Iris pigment epithelial cell (primary cell): ENCODE results near the gene PDSS2.
"Not testable (repeated sequence)": the region's sequence is repeated elsewhere in the genome, so short reads cannot be mapped to it uniquely, and the experiment has no call there.

ENCODE experiments used
- DNase-seq: peaks from one replicate; pipeline ENCODE4 v3.0.0-alpha.2; 2011; ENCODE audit warnings: low read depth

PDSS2 gene

DNA sequence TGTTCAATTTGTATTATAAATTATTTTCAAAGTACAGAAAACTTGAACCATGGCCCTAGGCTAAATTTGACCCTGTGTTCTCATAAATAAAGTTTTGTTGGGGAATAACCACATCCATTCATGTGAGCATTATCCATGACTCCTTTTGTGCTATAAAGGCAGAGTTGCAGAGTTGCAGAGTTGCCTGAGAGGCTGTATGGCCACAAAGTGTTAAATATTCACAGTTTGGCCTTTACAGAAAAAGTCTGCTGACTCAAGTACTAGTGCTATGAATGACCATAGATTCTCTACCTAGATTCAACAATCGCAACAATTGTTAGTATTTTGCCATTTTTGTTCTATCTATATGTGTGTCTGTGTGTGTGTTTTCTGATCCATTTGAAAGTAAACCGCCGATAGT is 297.8 kb downstream of the PDSS2 start:
- no peak for DNase-seq

DNA sequence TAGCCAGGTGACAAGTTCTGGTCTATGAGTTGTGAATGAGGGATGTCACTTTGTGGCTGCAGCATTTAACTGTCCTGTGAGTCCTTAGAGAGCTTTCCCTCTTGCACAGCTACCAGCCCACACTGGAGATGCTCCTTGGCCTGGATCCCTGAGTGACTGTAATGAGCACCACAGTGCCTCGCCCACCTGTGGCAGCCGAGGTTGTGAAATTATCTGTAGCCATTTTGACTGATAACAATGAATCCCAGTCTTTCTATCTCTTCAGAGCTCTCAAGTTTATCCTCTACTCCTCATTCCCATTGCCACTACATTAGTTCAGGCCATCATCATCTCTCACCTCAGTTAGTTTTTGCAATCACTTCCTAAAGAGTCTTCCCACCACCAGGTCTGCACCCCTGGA is 302.7 kb downstream of the PDSS2 start:
- no peak for DNase-seq

DNA sequence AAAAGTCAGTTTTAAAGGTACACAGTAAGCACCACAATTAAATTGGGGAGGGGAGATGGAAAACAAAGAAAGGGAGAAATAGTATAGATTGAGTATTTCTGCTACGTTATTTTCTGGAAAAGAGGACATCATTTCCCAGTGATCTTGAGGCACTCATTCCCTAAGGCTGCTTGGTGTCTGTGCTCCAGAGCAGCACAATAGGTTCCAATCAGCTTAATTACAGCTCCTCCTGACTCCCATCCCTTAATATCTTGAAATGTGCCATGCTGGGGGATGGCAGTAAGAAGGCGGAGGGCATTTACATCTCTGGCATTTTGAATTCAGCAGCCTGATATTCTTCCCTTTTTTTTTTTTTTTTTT is 304.6 kb downstream of the PDSS2 start:
- DNase-seq: no peak

DNA sequence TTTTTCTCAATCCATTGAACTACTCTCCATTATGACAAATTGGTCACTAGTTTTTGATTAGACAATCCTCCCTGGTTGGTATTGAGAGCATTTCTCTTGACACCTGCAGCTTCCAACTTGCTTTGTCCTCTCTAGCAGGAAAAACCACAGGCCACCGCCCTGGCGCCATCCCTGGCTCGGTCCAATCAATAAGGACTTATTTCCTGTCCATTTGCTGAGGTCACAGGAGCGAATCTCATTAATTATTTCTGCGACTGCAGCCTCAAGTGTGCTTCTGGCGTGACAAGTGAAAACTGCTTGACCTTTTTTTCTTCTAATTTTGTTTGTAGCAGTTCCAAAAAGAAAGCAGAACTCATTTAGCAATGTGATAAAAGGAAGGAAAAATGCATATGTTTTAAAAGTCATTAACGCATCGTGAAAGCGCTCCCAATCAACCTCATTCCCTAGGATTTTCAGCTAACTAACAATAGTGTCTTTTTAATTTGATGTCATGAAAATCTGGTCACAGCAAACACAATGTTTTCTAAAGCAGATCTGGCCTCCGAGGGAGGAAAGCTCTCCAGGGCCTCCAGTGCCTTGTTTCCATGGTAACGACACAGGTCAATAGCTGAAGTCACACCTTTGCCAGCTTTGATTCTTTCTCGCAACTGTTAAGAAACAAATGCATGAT is 305.1 kb downstream of the PDSS2 start:
- DNase-seq: no peak

DNA sequence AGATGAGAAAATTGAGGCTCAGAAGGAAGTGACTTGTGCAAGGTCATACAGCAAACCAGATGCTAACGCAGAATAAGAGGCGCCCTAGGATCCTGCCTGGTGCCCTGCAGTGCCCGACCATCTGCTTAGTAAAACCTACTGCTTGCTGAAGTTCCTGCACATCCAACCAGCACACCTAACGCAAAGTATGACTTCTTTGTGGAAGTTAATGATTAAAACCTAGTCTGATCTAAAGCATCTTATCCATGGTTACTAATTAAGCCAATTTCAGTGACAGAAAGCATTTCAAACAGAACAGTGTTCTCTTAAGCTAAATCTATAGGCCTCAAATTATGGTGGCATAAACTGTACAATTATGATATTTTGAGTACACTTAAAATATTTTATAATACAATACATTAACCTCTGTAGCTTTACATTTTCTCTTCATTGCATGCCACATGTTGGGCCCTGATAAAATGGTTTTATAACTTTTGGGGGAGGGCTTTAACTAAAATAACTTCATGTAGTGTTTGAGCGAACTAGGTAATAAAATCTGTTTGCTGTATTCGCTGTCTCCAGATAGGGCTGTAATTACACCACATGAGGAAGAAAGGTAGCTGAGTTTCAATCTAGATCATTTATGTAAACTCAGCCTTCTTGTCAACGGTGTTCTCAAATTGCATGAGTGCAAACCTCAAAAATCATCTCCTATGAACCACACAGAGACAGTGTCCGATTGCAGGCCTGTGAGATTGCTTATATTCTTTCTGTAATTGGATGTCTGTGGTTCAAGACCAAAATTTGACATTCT is 306.5 kb downstream of the PDSS2 start:
- DNase-seq: peak; percentile 76

DNA sequence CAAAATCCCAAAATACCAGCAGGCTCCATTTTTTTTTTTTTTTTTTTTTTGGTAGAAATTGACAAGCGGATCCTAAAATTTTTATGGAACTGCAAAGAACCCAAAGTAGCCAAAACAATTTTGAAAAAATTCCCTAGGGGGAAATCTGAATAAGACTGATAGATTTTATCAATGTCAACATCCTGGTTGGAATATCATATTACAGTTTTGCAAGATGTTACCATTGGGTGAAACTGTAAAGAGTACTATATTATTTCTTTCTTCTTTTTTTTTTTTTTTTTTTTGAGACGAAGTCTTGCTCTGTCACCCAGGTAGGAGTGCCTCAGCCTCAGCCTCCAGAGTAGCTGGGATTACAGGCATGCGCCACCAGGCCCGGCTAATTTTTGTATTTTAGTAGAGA is 314.7 kb downstream of the PDSS2 start:
- DNase-seq: peak; percentile 10

DNA sequence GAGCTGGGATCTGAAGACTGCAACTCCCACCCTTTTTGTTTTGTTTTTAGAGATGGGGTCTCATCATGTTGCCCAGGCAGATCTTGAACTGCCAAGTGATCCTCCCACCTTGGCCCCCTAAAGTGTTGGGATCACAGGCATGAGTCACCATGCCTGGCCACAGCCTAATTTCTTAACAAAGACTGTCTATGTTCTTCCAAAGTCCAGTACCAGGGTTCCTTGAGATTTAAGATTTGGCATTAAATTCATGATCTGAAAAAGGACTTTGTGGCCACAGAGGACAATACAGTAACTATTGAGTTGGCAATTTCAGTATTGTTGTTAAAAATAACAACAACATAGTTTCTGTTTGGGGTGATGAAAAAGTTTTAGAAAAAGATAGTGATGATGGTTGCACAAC is 315.4 kb downstream of the PDSS2 start:
- peak; percentile 4 for DNase-seq

DNA sequence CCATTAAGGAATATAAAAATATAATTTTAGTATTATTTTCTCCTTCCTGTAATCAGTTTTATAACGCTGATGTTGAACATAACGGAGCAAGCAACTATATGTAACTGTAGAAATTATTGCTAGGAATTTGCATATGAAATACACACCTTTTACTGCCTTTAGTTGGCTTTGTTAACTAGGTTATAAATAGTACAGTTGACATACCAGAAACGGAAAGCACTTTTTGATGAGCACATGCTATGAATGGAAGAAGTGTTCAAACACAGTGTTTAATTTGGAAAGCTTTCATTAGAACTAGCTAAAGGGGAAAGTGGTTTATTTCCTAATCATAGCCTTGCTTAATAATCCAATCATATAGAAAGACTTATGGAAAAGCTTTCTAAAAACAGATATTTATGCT is 318.8 kb downstream of the PDSS2 start:
- DNase-seq: no peak

DNA sequence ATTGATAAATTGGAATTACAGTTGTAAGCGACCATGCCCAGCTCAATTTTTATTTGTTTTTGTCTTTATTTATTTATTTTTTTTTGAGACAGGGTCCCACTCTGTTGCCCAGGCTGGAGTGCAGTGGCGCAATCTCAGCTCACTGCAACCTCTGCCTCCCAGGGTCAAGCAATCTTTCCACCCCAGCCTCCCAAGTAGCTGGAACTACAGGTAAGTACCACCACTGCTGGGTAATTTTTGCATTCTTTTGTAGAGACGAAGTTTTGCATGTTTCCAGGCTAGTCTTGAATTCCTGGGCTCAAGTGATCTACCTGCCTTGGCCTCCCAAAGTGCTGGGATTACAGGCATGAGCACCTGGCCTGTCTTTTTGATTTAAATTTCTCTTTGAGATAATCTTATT is 323.0 kb downstream of the PDSS2 start:
- DNase-seq: not testable (repeated sequence)

DNA sequence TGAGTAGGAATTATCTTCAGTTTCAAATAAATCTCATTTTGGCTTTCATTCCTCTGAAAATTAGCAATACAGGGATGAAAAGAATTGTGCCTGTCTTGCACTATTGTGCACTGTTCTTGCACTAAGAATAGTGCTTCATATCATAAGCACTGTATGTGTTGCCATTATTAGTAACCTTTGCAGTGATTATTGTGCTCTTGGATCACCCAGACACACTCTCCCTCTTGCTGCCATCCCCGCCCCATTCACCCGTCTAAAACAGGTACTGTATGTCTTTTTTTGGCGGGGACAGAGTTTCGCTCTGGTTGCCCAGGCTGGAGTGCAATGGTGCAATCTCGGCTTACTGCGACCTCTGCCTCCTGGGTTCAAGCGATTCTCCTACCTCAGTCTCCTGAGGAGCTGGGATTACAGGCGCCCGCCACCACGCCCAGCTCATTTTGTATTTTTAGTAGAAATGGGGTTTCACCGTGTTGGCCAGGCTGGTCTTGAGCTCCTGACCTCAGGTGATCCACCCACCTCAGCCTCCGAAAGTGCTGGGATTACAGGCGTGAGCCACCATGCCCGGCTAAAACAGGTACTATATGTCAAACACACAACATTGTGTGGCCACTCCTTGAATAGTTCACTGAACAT is 324.2 kb downstream of the PDSS2 start:
- not testable (repeated sequence) for DNase-seq

DNA sequence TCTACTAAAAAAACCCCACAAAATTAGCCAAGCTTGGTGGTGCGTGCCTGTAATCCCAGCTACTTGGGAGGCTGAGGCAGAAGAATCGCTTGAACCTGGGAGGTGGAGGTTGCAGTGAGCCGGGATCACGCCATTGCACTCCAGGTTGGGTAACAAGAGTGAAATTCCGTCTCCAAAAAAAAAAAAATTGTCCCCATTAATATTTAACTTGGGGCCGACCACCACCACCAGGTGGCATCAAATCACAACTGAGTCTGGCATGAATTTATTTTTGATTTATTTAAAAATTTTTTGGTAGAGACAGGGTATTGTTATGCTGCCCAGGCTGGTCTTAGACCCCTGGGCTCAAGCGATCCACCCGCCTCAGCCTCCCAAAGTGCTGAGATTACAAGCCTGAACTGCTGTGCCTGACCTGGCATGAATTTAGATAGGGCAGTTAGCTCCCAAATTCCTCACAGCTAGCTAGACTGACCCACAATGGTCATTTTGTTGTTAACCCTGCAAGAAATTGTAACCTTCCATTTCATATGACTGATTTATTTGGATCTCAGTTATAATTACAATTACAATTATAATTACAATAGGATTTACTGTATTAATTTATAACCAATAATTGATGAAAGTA is 326.9 kb downstream of the PDSS2 start:
- DNase-seq: peak; percentile 26

DNA sequence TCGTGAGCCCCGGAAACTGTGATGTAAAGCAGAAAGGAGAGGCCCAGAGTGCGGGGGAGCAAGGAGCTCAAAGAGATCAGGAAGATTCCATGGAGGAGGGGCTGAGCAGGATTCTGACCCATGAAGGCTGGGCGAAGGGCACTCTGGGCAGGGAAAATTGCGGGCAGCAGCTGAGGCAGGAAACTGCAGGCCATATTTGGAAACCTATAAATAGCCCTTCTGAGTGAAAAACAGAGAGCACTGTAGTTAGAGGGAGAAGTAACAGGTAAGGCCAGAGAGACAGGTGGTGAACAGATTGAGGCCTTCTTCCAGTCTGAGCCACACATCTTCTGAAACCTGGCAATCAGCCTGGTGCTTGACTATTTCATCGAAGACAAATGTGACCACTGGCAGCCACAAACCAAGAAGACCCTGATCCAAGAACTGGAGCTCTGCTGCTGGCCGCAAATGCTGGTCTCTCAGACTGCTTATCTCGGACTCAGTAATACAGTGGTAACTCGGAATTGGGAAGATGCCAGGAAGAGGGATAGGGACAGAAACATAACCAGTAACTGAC is 329.9 kb downstream of the PDSS2 start:
- DNase-seq: no peak

DNA sequence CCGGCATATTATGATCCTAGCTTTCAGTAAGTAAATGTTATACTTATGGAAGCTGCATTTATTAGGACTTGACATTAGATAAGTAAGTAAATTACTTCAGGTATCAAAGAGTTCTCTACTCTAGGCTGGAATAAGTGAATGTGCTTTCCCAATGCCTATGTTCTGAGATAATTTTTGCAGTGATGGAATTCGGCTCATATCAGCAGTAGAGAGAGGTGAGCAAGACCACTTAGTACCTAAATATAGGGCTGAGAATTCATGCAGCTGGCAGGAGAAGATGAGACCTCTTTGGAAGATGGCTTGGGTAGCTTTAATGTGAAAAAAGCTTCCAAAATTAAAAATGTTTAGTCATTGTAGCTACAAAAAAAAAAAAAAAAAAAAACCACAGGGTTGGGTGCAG is 330.8 kb downstream of the PDSS2 start:
- peak; percentile 10 for DNase-seq

DNA sequence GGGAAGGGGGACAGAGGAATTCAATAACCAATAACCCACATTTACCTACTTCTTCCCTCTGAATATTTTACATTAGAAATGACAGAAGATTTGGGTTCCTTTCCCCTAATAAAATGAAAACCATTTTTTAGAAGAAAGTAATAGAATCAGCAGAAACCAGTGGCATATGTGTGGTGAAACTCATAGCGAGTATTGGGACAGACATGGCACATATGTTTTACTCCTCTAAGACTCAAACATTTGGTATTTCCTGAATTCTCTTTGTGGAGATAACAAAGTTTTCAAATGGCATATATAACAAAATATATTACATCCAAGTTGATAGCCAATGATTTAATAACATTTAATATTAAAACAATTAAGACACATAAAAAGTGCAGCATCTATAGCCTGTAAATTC is 331.2 kb downstream of the PDSS2 start:
- DNase-seq: peak; percentile 71

DNA sequence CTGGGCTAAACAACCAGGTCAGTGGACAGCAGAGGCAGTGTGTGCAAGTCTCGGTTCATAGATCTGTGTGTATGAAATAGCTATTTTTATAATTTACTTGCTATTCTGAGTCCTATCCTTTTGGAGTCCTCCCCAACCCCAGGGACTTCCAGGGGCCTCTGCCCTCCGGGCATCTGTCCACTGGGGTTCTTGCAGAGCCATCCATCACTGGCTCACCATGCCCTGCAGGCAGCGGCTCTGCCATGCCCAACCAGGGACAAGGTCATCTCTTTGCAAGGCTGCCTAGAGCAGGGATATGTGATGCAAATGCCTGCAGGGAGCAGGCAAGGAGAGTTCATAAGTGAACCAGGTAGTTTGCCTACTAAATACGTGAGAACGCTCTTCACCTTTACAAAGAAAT is 333.6 kb downstream of the PDSS2 start:
- no peak for DNase-seq

DNA sequence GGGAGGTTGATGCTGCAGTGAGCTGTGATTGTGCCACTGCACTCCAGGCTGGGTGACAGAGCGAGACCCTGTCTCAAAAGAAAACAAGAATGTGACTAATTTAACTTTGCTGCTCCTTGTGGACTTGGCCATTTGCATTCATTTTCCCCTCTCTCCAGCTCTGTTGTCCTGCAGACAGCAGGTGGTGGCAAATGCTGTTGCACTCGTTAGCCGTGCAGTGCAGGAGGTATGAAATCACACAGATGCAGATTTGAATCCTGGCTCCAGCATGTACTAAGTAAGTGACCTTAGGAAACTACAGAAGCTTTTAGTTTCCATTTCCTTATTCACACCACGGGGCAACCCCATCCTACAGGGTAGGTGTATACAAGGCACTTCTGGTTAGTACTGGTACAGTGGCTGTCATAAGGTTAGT is 334.4 kb downstream of the PDSS2 start:
- DNase-seq: no peak

DNA sequence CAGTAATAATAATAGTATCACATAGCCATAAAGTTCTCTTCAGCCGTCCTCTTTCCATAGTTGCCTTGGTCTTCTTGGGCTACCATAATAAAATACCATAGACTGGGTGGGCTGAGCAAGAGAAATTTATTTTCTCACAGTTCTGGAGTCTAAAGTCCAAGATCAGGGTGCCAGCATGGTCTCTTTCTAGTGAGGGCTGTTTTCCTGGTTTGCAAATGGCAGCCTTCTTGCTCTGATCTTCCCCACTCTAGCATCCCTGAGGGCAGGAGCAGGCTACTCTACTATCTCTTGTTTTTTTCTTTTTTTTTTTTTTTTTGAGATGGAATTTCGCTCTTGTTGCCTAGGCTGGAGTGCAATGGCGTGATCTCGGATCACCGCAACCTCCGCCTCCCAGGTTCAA is 335.9 kb downstream of the PDSS2 start:
- DNase-seq: no peak

DNA sequence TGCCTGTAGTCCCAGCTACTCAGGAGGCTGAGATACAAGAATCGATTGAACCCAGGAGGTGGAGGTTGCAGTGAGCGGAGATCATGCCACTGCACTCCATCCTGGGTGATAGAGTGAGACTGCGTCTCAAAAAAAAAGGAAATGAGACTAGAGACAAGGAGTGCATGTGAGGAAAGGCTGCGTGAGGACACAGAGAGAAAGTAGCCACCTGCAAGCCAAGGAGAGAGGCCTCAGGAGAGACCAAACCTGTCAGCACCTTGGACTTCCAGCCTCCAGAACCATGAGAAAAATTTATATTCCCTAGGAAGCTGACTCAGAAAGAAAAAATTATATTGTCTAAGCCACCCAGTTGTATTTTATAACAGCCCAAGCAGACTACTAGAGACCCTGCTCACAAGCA is 336.6 kb downstream of the PDSS2 start:
- no peak for DNase-seq

DNA sequence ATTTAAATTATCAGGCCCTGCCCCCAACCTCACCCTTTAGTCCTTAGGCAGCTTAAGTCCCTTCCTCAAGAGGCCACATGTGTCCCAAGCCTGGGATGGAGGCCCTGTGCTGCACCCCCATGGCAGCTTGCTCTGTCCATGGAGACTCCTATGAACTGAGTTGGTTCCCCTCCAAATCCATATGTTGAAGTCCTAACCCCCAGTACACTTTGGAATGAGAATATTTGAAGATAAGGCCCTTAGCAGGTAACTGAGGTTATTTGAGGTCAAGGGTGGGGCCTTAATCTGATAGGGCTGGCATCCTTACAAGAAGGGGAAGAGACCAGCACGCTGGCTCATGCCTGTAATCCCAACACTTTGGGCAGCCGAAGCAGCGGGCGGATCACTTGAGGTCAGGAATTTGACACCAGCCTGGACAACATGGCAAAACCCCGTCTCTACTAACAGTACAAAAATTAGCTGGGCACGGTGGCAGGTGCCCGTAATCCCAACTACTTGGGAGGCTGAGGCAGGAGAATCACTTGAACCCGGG is 337.3 kb downstream of the PDSS2 start:
- no peak for DNase-seq

DNA sequence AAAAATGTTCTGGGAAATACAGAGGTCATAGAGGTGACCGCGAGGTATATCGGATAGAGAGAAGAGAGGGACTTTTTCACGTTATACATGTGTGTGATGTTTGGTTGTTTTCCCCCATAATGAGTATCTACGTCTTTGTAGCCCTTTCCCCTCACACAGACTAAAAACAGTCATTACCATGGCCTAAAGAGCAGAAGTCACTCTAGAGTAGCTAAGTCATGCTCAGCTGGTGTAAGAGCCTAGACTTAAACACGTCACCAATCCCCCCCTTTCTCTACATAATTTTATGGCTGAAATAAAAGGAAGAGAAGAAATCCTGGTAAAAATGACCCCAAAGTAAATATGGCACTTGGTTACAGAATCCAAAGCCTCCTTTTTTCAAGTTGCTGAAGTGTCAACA is 338.1 kb downstream of the PDSS2 start:
- no peak for DNase-seq

DNA sequence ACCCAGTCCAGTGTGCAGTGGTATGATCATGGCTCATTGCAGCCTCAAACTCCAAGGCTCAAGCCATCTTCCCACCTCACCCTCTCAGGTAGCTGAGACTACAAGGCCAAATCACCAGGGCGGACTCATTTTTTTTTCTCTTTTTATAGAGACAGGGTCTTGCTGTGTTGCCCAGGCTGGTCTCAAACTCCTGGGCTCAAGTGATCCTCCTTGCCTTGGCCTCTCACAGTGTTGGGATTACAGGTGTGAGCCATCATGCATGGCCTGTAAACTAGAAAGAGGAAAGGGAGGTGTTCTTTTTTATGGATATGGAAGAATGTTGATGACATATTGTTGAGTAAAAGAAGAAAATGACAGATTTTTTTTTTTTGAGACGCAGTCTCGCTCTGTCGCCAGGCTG is 339.0 kb downstream of the PDSS2 start:
- no peak for DNase-seq

DNA sequence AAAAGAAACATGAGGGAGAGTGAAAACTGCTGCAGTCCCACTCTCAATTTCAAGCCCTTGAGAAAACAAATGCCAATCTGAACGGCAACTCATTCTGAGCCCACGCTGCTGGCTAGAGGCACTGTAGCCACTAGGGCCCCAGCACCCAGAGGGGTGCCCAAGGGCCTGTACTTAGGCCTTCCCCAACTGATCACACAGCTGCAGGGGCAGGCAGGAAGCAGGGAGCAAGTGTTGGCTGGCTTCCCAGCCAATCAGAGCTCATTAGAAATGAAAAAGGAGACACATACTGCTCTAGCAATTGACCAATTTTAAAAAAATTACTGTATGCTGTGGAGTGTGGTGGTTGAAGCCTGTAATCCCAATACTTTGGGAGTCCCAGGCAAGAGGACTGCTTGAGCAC is 340.4 kb downstream of the PDSS2 start:
- peak; percentile 36 for DNase-seq
